Measurements from ENCODE around the gene TNPO3. TPM values are rescaled to one million over a fixed set of nuclear protein-coding genes. Genes with fewer than 3 reads are reported as not detected.

Gene TNPO3
- total and polyA plus RNA-seq, 4 donors, result 12.3 to 45.9 (median 25.9) TPM

DNA sequence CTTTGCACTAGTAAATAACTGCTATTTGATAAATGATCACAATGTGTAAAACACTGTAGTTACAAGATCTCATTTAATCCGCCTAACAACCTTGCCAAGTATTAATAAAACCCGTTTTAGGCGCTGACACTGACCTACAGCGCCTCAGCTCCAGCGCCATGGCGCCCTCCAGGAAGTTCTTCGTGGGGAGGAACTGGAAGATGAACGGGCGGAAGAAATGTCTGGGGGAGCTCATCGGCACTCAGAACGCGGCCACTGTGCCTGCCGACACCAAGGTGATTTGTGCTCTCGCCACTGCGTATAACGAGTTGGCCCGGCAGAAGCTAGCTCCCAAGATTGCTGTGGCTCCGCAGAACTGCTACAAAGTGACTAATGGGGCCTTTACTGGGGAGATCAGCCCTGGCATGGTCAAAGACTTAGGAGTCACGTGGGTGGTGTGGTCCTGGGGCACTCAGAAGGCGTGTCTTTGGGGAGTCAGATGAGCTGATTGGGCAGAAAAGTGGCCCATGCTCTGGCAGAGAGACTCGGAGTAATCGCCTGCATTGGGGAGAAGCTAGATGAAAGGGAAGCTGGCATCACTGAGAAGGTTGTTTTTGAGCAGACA is 1.1 kb upstream of the TNPO3 start:
- no peaks in the 10 kb centered on the region for H3K36me3 ChIP-seq (ENCODE audit: control insufficient read depth in 4 of 4, insufficient read depth in 4 of 4, low read length in 4 of 4)
- H3K9me3 ChIP-seq (ENCODE audit: control insufficient read depth in 4 of 4, insufficient read depth in 3 of 4, low read length in 3 of 4), result no peaks in the 10 kb centered on the region
- WGBS, 2 donors, result 67 to 86% methylated on average over 22 of the region's 22 CpGs
- no peak overlapping the region for H3K4me3 ChIP-seq
- no peak for DNase-seq
- peaks cover 0 to 7% (median 0%) of the 10 kb centered on the region in 3 donors for H3K27me3 ChIP-seq (ENCODE audit: control insufficient read depth in 3 of 3, insufficient read depth in 3 of 3, low read length in 2 of 3)
- no peak for ATAC-seq (ENCODE audit: insufficient read depth, low FRiP score)
- H3K27ac ChIP-seq (ENCODE audit: low read depth in 1 of 2, low read length in 1 of 2), result no peak overlapping the region
- TF ChIP-seq, protein P1, sequence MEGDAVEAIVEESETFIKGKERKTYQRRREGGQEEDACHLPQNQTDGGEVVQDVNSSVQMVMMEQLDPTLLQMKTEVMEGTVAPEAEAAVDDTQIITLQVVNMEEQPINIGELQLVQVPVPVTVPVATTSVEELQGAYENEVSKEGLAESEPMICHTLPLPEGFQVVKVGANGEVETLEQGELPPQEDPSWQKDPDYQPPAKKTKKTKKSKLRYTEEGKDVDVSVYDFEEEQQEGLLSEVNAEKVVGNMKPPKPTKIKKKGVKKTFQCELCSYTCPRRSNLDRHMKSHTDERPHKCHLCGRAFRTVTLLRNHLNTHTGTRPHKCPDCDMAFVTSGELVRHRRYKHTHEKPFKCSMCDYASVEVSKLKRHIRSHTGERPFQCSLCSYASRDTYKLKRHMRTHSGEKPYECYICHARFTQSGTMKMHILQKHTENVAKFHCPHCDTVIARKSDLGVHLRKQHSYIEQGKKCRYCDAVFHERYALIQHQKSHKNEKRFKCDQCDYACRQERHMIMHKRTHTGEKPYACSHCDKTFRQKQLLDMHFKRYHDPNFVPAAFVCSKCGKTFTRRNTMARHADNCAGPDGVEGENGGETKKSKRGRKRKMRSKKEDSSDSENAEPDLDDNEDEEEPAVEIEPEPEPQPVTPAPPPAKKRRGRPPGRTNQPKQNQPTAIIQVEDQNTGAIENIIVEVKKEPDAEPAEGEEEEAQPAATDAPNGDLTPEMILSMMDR (IDR thresholded peaks at IDR 0.05; ENCODE audit: control extremely low read depth, extremely low read depth), result no peak
- no peak overlapping the region for H3K9ac ChIP-seq (ENCODE audit: insufficient read depth in 1 of 2, low read length in 2 of 2)
- peaks cover 0 to 14% (median 4%) of the 10 kb centered on the region in 5 donors for H3K4me1 ChIP-seq (ENCODE audit: control insufficient read depth in 5 of 5, insufficient read depth in 5 of 5, low read length in 5 of 5)

DNA sequence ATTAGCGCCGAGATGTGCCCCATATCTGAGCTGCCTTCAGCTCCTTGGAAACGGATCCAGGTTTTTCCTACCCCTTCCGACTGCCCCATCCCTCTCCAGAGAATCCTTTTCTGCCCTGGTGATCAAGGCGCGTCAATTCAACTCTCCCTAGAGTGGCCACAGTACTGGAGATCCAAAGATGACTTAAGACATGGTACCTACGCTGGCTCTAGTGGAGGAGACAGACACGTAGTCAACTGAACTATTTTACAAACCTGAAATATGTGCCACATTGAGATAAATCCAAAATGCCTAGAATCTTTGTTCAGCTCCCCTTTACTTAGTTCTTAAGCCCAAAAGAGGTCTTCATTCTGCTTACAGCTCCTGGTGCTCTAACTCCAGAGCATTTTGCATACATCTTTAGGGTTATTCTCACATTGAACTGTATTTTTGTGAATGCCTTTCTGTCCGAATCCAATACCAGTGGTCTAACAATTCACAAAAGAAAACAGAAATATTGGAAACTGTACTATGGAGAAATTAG is 444 bp upstream of the TNPO3 start:
- peak overlapping the region; percentile 91 to 99 for H3K27ac ChIP-seq (ENCODE audit: low read depth in 1 of 2, low read length in 1 of 2)
- TF ChIP-seq, protein P1 (IDR thresholded peaks at IDR 0.05; ENCODE audit: control extremely low read depth, extremely low read depth), result no peak
- whole genome bisulfite sequencing, 2 donors, result 11 to 14% methylated on average over 9 of the region's 9 CpGs
- DNase-seq (no peak), ATAC-seq (ENCODE audit: insufficient read depth, low FRiP score) (peak; percentile 6)
- peak overlapping the region; percentile 99 for H3K4me3 ChIP-seq
- H3K9ac ChIP-seq (ENCODE audit: insufficient read depth in 1 of 2, low read length in 2 of 2), result peak overlapping the region; percentile 78 to 88
- no peaks in the 10 kb centered on the region for H3K9me3 ChIP-seq (ENCODE audit: control insufficient read depth in 4 of 4, insufficient read depth in 3 of 4, low read length in 3 of 4)
- H3K36me3 ChIP-seq (ENCODE audit: control insufficient read depth in 4 of 4, insufficient read depth in 4 of 4, low read length in 4 of 4), result no peaks in the 10 kb centered on the region
- peaks cover 0 to 7% (median 0%) of the 10 kb centered on the region in 3 donors for H3K27me3 ChIP-seq (ENCODE audit: control insufficient read depth in 3 of 3, insufficient read depth in 3 of 3, low read length in 2 of 3)
- peaks cover 0 to 14% (median 4%) of the 10 kb centered on the region in 5 donors for H3K4me1 ChIP-seq (ENCODE audit: control insufficient read depth in 5 of 5, insufficient read depth in 5 of 5, low read length in 5 of 5)

DNA sequence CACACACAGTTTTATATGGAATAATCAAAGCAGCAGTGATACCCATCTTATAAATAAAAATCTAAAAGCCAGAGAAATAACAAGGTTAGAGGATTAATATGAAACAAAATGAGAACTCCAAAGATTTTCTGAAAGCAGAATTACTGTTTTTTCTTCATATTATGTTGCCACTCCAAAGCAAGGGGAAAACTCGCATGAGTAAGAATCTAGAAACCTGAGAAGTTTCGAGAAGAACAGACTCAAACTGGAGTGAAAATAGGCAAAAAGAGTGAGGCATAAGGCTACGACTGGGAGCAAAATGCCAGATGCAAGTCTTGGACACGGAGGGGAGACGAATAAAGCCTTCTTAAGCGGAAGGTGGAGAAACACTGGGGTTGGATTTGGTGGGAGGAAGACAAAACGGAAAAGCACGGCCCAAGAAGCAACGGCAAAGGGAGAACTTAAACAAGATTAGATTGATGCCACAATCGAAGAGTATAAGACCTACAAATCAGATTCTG is 923 bp downstream of the TNPO3 start:
- no peak for ATAC-seq (ENCODE audit: insufficient read depth, low FRiP score)
- no peaks in the 10 kb centered on the region for H3K9me3 ChIP-seq (ENCODE audit: control insufficient read depth in 4 of 4, insufficient read depth in 3 of 4, low read length in 3 of 4)
- H3K36me3 ChIP-seq (ENCODE audit: control insufficient read depth in 4 of 4, insufficient read depth in 4 of 4, low read length in 4 of 4), result no peaks in the 10 kb centered on the region
- WGBS, 2 donors, result 0% methylated on average over 10 of the region's 10 CpGs
- H3K27me3 ChIP-seq (ENCODE audit: control insufficient read depth in 3 of 3, insufficient read depth in 3 of 3, low read length in 2 of 3), result peaks cover 0 to 7% (median 0%) of the 10 kb centered on the region in 3 donors
- DNase-seq, result no peak
- peak overlapping the region; percentile 78 to 88 for H3K9ac ChIP-seq (ENCODE audit: insufficient read depth in 1 of 2, low read length in 2 of 2)
- peak overlapping the region; percentile 91 to 99 for H3K27ac ChIP-seq (ENCODE audit: low read depth in 1 of 2, low read length in 1 of 2)
- H3K4me3 ChIP-seq, result peak overlapping the region; percentile 99
- H3K4me1 ChIP-seq (ENCODE audit: control insufficient read depth in 5 of 5, insufficient read depth in 5 of 5, low read length in 5 of 5), result peaks cover 0 to 14% (median 6%) of the 10 kb centered on the region in 5 donors
- TF ChIP-seq, protein P1 (IDR thresholded peaks at IDR 0.05; ENCODE audit: control extremely low read depth, extremely low read depth), result no peak
